ENCODE results near the gene UQCC2.

DNA sequence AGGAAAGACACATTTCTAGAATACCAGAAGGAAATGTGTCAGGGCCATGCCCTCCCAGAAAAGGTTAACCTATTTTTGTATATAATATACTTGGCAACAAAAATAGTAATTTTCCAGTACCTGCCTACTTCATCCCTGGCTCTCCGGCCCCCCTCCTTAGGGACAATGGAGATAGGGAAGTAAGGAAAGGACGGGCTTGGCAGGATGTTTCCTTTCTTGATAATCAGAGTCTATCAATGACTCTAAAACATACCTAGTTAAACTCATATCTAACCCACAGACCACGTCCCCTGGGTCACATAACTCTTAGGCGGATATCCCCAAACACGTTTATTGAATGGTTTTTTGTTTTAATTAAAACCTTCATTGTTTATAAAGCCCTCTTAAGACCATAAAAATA, 11.8 kb downstream of the UQCC2 start:
- TF ChIP-seq, protein P1, sequence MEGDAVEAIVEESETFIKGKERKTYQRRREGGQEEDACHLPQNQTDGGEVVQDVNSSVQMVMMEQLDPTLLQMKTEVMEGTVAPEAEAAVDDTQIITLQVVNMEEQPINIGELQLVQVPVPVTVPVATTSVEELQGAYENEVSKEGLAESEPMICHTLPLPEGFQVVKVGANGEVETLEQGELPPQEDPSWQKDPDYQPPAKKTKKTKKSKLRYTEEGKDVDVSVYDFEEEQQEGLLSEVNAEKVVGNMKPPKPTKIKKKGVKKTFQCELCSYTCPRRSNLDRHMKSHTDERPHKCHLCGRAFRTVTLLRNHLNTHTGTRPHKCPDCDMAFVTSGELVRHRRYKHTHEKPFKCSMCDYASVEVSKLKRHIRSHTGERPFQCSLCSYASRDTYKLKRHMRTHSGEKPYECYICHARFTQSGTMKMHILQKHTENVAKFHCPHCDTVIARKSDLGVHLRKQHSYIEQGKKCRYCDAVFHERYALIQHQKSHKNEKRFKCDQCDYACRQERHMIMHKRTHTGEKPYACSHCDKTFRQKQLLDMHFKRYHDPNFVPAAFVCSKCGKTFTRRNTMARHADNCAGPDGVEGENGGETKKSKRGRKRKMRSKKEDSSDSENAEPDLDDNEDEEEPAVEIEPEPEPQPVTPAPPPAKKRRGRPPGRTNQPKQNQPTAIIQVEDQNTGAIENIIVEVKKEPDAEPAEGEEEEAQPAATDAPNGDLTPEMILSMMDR (conservative IDR thresholded peaks at IDR 0.05) = no peak
- no peak for TF ChIP-seq ZFX (IDR thresholded peaks at IDR 0.05)

All from C4-2B (cell line).